GM20000 (cell line): ENCODE data around the gene CDH22.
A peak's percentile ranks its signal among the peaks of the same experiment; 100 is the strongest.

Experiments
- DNase-seq: peaks from one replicate; pipeline ENCODE4 v3.0.0; 2012; ENCODE audit warnings: low spot score
- CTCF ChIP-seq: IDR thresholded peaks from 2 replicates; pipeline ENCODE4 v1.5.1; 2012; ENCODE audit warnings: mild to moderate bottlenecking, control low read depth; ENCODE audit errors: extremely low read depth, missing control alignments

CDH22 gene

GRCh38 chr20:46353500-46354206, 45.4 kb upstream of the CDH22 start:
- TF ChIP-seq CTCF, result no peak
- no peak for DNase-seq

GRCh38 chr20:46352370-46352938, 44.2 kb upstream of the CDH22 start:
- TF ChIP-seq CTCF, result no peak
- DNase-seq, result no peak

GRCh38 chr20:46351357-46352058, 43.2 kb upstream of the CDH22 start:
- TF ChIP-seq CTCF, result no peak
- peak; percentile 68 for DNase-seq

GRCh38 chr20:46350986-46351267, 42.6 kb upstream of the CDH22 start:
- no peak for TF ChIP-seq CTCF

GRCh38 chr20:46350201-46350985, 42.1 kb upstream of the CDH22 start:
- peak; percentile 81 for DNase-seq
- no peak for TF ChIP-seq CTCF

More at GRCh38 chr20:46350986-46351267, 42.6 kb upstream of the CDH22 start:
- DNase-seq, result no peak

- DNase-seq, result peak; percentile 34
- TF ChIP-seq CTCF, result no peak
Observed at GRCh38 chr20:46349742-46350056, 41.4 kb upstream of the CDH22 start.
